Mesenchymal stem cell (in vitro differentiated cells and primary cell): ENCODE results near the gene OPCML.

ENCODE experiments used
- DNase-seq: peaks from one replicate; pipeline ENCODE4 v3.0.0-alpha.2; 2013
- H2AFZ ChIP-seq: one replicate; pipeline ENCODE4 v1.6.1; 2013; ENCODE audit warnings: low read depth, mild to moderate bottlenecking, control low read depth, inconsistent platforms, low read length, moderate library complexity
- H2AK5ac ChIP-seq: 2 replicates; pipeline ENCODE4 v1.6.1; 2013; ENCODE audit warnings: low read length, moderate library complexity, mild to moderate bottlenecking, inconsistent platforms; ENCODE audit not compliant: severe bottlenecking
- H2BK120ac ChIP-seq: one replicate; pipeline ENCODE4 v1.6.1; 2013; ENCODE audit warnings: low read depth, mild to moderate bottlenecking, inconsistent platforms, low read length, moderate library complexity
- H2BK12ac ChIP-seq, 2 experiments: one replicate each; pipeline ENCODE4 v1.6.1; 2013; ENCODE audit warnings: inconsistent platforms in 2 of 2, low read length in 2 of 2, mild to moderate bottlenecking in 2 of 2, moderate library complexity in 2 of 2, control low read depth in 1 of 2
- H2BK15ac ChIP-seq: one replicate; pipeline ENCODE4 v1.6.1; 2013; ENCODE audit warnings: mild to moderate bottlenecking, low read depth, inconsistent platforms; ENCODE audit not compliant: poor library complexity, severe bottlenecking
- H2BK5ac ChIP-seq: 2 replicates; pipeline ENCODE4 v1.6.1; 2013; ENCODE audit warnings: low read depth, mild to moderate bottlenecking, low read length, control low read depth, inconsistent platforms; ENCODE audit not compliant: poor library complexity, severe bottlenecking
- H3K14ac ChIP-seq, 2 experiments: one replicate each; pipeline ENCODE4 v1.6.1; 2013; ENCODE audit warnings: inconsistent platforms in 2 of 2, low read length in 2 of 2, control low read depth in 1 of 2, mild to moderate bottlenecking in 1 of 2, moderate library complexity in 1 of 2
- H3K18ac ChIP-seq, 2 experiments: one replicate each; pipeline ENCODE4 v1.6.1; 2013; ENCODE audit warnings: inconsistent platforms in 2 of 2, low read length in 2 of 2, control low read depth in 1 of 2, low read depth in 1 of 2, mild to moderate bottlenecking in 1 of 2
- H3K23ac ChIP-seq, 2 experiments: one replicate each; pipeline ENCODE4 v1.6.1; 2013; ENCODE audit warnings: inconsistent platforms in 2 of 2, low read length in 2 of 2, mild to moderate bottlenecking in 2 of 2, moderate library complexity in 2 of 2, control low read depth in 1 of 2
- H3K27ac ChIP-seq: 2 replicates; pipeline ENCODE4 v1.5.1; 2013; ENCODE audit warnings: mild to moderate bottlenecking, moderate library complexity, low read length, control low read depth, inconsistent platforms; ENCODE audit not compliant: poor library complexity, severe bottlenecking
- H3K27me3 ChIP-seq, 2 experiments: 2 replicates each; pipeline versions ENCODE4 v1.6.1 to v1.7.0; 2013; ENCODE audit warnings: low read length in 2 of 2, mild to moderate bottlenecking in 2 of 2, moderate library complexity in 2 of 2, control low read depth in 1 of 2, inconsistent platforms in 1 of 2; ENCODE audit not compliant: control insufficient read depth in 1 of 2, insufficient read depth in 1 of 2
- H3K36me3 ChIP-seq, 2 experiments: 2 replicates each; pipeline versions ENCODE4 v1.6.1 to v1.7.0; 2013; ENCODE audit warnings: low read length in 2 of 2, control low read depth in 1 of 2, inconsistent platforms in 1 of 2, low read depth in 1 of 2, mild to moderate bottlenecking in 1 of 2; ENCODE audit not compliant: insufficient read depth in 2 of 2, control insufficient read depth in 1 of 2
- H3K4ac ChIP-seq, 2 experiments: one replicate each; pipeline ENCODE4 v1.6.1; 2013; ENCODE audit warnings: inconsistent platforms in 2 of 2, low read length in 2 of 2, mild to moderate bottlenecking in 2 of 2, moderate library complexity in 2 of 2, control low read depth in 1 of 2, low read depth in 1 of 2
- H3K4me1 ChIP-seq: 2 replicates; pipeline ENCODE4 v1.6.1; 2013; ENCODE audit warnings: low read depth, low read length, control low read depth; ENCODE audit not compliant: control insufficient read depth, insufficient read depth
- H3K4me2 ChIP-seq: 2 replicates; pipeline ENCODE4 v1.6.1; 2013; ENCODE audit warnings: low read length, mild to moderate bottlenecking, inconsistent platforms; ENCODE audit not compliant: poor library complexity, severe bottlenecking
- H3K4me3 ChIP-seq, 2 experiments: 2 replicates each; pipeline versions ENCODE4 v1.5.1 to v1.7.0; 2013; ENCODE audit warnings: low read length in 2 of 2, mild to moderate bottlenecking in 2 of 2, control low read depth in 1 of 2, low read depth in 1 of 2; ENCODE audit not compliant: insufficient read depth in 1 of 2
- H3K79me1 ChIP-seq: replicated peaks from 2 replicates; pipeline ENCODE4 v1.6.1; 2013; ENCODE audit warnings: mild to moderate bottlenecking, control low read depth, low read length, inconsistent platforms; ENCODE audit not compliant: poor library complexity, severe bottlenecking
- H3K9ac ChIP-seq: 2 replicates; pipeline ENCODE4 v1.7.0; 2013; ENCODE audit warnings: mild to moderate bottlenecking, low read length, moderate library complexity
- H3K9me3 ChIP-seq: 2 replicates; pipeline ENCODE4 v1.7.0; 2013; ENCODE audit warnings: mild to moderate bottlenecking, low read length; ENCODE audit not compliant: control insufficient read depth
- H4K8ac ChIP-seq: one replicate; pipeline ENCODE4 v1.6.1; 2013; ENCODE audit warnings: inconsistent platforms, mild to moderate bottlenecking, low read length, moderate library complexity
- H4K91ac ChIP-seq: one replicate; pipeline ENCODE4 v1.6.1; 2013; ENCODE audit warnings: mild to moderate bottlenecking, low read length, inconsistent platforms
- WGBS: methylation state at CpG from one replicate; pipeline ENCODE4 v1.1.7; 2013; ENCODE audit warnings: mixed read lengths; 5-methylcytosine and 5-hydroxymethylcytosine counted together

The OPCML gene

GRCh38 chr11:133284156-133284555 lies 248.1 kb downstream of the OPCML start:
- no peak overlapping the region for H3K4me3 ChIP-seq
- no peak overlapping the region for H3K18ac ChIP-seq

DNA sequence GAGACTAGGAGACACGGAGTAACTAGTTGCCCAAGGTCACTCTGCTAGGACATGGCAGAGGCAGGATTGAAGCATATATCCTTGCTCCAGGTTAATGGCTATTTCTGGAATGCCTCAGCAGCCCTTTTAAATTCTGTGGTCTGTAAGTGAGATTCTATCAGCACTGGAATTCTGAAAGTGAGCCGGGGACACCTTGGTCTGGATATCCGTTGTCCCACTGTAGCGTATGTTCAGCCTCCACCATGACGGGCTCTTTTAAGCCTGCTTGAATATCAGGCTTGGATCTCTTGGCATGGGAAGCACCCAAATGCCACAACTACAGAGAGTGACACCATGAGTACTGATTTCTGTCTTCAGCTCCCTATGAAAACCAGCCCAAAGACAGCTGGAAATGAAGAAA lies 254.4 kb downstream of the OPCML start:
- H3K27ac ChIP-seq = no peak overlapping the region
- no peaks in the 10 kb centered on the region for H3K36me3 ChIP-seq
- H3K23ac ChIP-seq = no peak overlapping the region
- H2BK15ac ChIP-seq = no peak overlapping the region
- H2BK12ac ChIP-seq = no peak overlapping the region
- no peak overlapping the region for H3K4me2 ChIP-seq
- H3K14ac ChIP-seq = no peak overlapping the region
- H3K27me3 ChIP-seq = no peaks in the 10 kb centered on the region
- H2AK5ac ChIP-seq = no peak overlapping the region
- no peaks in the 10 kb centered on the region for H3K9me3 ChIP-seq
- no peaks in the 10 kb centered on the region for H3K4me1 ChIP-seq
- no peak overlapping the region for H3K4ac ChIP-seq
- H2AFZ ChIP-seq = no peak overlapping the region
- 89% methylated on average over 5 of the region's 5 CpGs for WGBS
- no peak overlapping the region for H4K91ac ChIP-seq
- no peak overlapping the region for H2BK120ac ChIP-seq
- no peak overlapping the region for H3K18ac ChIP-seq
- no peak overlapping the region for H3K9ac ChIP-seq
- no peak overlapping the region for H3K4me3 ChIP-seq
- no peak for DNase-seq
- H3K79me1 ChIP-seq = no peaks in the 10 kb centered on the region
- no peak overlapping the region for H4K8ac ChIP-seq
- no peak overlapping the region for H2BK5ac ChIP-seq

More at GRCh38 chr11:133284156-133284555, 248.1 kb downstream of the OPCML start:
- no peaks in the 10 kb centered on the region for H3K79me1 ChIP-seq
- no peaks in the 10 kb centered on the region for H3K27me3 ChIP-seq
- H2BK120ac ChIP-seq = no peak overlapping the region
- no peak overlapping the region for H3K9ac ChIP-seq
- 47% methylated on average over 6 of the region's 9 CpGs for WGBS
- no peak overlapping the region for H2AFZ ChIP-seq
- no peak overlapping the region for H3K4ac ChIP-seq
- H3K9me3 ChIP-seq = no peaks in the 10 kb centered on the region
- H3K4me2 ChIP-seq = no peak overlapping the region
- no peak overlapping the region for H3K27ac ChIP-seq
- H2BK12ac ChIP-seq = no peak overlapping the region
- no peak for DNase-seq
- H3K23ac ChIP-seq = no peak overlapping the region
- no peak overlapping the region for H3K14ac ChIP-seq
- H4K91ac ChIP-seq = no peak overlapping the region
- H3K36me3 ChIP-seq = no peaks in the 10 kb centered on the region
- H2BK5ac ChIP-seq = no peak overlapping the region
- no peaks in the 10 kb centered on the region for H3K4me1 ChIP-seq
- H2BK15ac ChIP-seq = no peak overlapping the region
- no peak overlapping the region for H4K8ac ChIP-seq
- no peak overlapping the region for H2AK5ac ChIP-seq

DNA sequence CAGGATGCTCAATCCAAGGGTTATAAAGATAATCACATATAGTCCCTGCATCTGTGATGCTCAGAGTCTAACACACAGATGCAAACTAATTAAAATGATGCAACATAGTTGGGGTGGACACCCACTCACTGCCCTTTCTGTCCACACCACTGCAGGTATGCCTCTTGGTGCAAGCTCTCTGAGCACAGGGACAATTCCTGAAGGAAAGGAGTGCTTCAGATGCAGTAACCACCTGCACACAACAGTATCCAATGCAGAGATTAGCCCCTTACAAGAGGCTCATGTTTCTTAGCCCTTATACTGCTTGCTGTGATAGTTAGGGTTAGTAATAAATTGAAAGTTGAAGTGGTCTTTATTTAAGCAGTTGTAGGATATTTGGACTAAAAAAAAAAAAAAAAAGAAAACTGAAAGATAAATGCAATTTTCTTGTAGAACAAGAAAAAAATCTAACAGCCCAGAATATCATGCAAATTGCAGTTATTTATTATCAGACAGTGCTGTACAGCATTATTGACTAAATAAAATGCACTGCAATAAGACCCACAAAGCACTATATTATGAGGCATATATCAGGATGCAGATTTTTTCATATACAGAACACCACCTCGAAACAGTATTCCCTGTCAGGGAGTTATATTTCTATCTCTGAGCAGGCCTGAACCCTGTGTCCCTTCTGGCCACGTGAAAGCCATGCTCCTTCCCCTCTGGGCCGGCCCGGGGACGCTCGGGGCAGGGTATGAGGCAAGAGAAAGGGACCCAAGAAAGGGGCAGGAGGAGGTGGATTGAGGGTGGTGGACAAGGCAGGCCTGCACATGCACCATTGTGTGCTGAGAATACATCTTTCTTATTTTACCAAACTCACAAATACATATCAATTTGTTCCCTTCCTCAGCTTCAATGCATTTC lies 260.2 kb downstream of the OPCML start:
- no peak overlapping the region for H2AFZ ChIP-seq

DNA sequence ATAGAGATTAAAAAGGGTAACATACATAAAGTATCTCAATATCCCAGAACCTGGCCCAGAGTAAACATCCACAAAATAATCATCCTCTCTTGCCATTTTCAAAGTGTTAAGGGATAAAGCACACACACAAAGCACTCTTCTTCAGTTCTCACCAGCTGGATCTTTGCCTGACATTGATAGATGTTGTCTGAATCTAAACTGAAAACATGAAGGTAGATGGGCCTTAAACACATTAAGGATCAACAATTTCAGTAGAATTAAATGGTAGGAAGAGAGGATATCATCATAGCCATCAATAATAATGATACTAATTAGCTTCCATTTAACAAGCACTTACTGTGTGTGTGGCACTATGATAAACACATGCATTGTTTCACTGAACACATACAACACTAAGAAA lies 261.1 kb downstream of the OPCML start:
- H3K4me1 ChIP-seq = no peaks in the 10 kb centered on the region
- no peak for DNase-seq
- peaks cover 2% of the 10 kb centered on the region for H3K9me3 ChIP-seq
- no peak overlapping the region for H3K9ac ChIP-seq
- H3K4me2 ChIP-seq = no peak overlapping the region
- H3K27ac ChIP-seq = no peak overlapping the region
- no peak overlapping the region for H2AFZ ChIP-seq
- no peaks in the 10 kb centered on the region for H3K36me3 ChIP-seq
- H2BK12ac ChIP-seq = no peak overlapping the region
- no peak overlapping the region for H3K18ac ChIP-seq
- H3K27me3 ChIP-seq = no peaks in the 10 kb centered on the region
- no peaks in the 10 kb centered on the region for H3K79me1 ChIP-seq
- H2BK15ac ChIP-seq = no peak overlapping the region
- no peak overlapping the region for H4K8ac ChIP-seq
- H3K23ac ChIP-seq = no peak overlapping the region
- no peak overlapping the region for H3K4me3 ChIP-seq
- H3K14ac ChIP-seq = no peak overlapping the region
- no peak overlapping the region for H2BK120ac ChIP-seq
- H2AK5ac ChIP-seq = no peak overlapping the region
- H4K91ac ChIP-seq = no peak overlapping the region
- no peak overlapping the region for H3K4ac ChIP-seq
- no peak overlapping the region for H2BK5ac ChIP-seq

More for the DNA sequence above, 260.2 kb downstream of the OPCML start:
- Histone ChIP-seq H3K4me2 (no peak overlapping the region), H2BK12ac (no peak overlapping the region), H3K4me1 (no peaks in the 10 kb centered on the region), H3K14ac (no peak overlapping the region), H3K23ac (no peak overlapping the region), H2BK120ac (no peak overlapping the region), H2AK5ac (no peak overlapping the region), H3K4ac (no peak overlapping the region), H3K36me3 (no peaks in the 10 kb centered on the region), H3K9me3 (no peaks in the 10 kb centered on the region), H4K8ac (no peak overlapping the region), H3K27me3 (no peaks in the 10 kb centered on the region), H3K27ac (no peak overlapping the region), H2BK5ac (no peak overlapping the region), H4K91ac (no peak overlapping the region), H3K4me3 (no peak overlapping the region), H2BK15ac (no peak overlapping the region), H3K18ac (no peak overlapping the region), H3K79me1 (no peaks in the 10 kb centered on the region), H3K9ac (no peak overlapping the region)
- WGBS = 43% methylated on average over 2 of the region's 6 CpGs
- no peak for DNase-seq
